HepG2 (cell line): ENCODE results near the gene RALY. TPM values are rescaled to one million over a fixed set of nuclear protein-coding genes. Genes with fewer than 3 reads are reported as not detected.

ENCODE experiments used
- EP300 ChIP-seq, 3 experiments: sonication (generic) in 1 of 3; formaldehyde crosslinking in 1 of 3; IDR thresholded peaks; 2 replicates each; pipeline versions ENCODE4 v1.5.1 to v1.6.1; 2011 to 2020; ENCODE audit warnings: low read depth in 2 of 3, low read length in 2 of 3, borderline replicate concordance in 1 of 3, improper control_type of control experiment in 1 of 3, mild to moderate bottlenecking in 1 of 3, missing genetic modification reagents in 1 of 3, moderate library complexity in 1 of 3
- FOXJ3 ChIP-seq: sonication (generic); formaldehyde crosslinking; IDR thresholded peaks from 2 replicates; pipeline ENCODE4 v1.4.0; 2020; ENCODE audit warnings: missing genetic modification reagents, mild to moderate bottlenecking, borderline replicate concordance
- HMGXB3 ChIP-seq: sonication (generic); formaldehyde crosslinking; IDR thresholded peaks from 2 replicates; pipeline ENCODE4 v1.4.0; 2020; ENCODE audit warnings: missing genetic modification reagents, borderline replicate concordance
- HMGXB4 ChIP-seq, 2 experiments: sonication (generic) in 1 of 2; formaldehyde crosslinking in 1 of 2; IDR thresholded peaks; 2 replicates each; pipeline versions ENCODE4 v1.4.0 to v1.6.1; 2018 to 2020; ENCODE audit warnings: missing genetic modification reagents in 2 of 2, borderline replicate concordance in 1 of 2, low read depth in 1 of 2, mild to moderate bottlenecking in 1 of 2, missing biosample characterization in 1 of 2
- ISX ChIP-seq: sonication (generic); formaldehyde crosslinking; conservative IDR thresholded peaks from 2 replicates; pipeline ENCODE4 v1.5.0; 2020; ENCODE audit warnings: missing genetic modification reagents
- JUN ChIP-seq: sonication (generic); formaldehyde crosslinking; IDR thresholded peaks from 2 replicates; pipeline ENCODE4 v1.4.0; 2020; ENCODE audit warnings: mild to moderate bottlenecking, missing genetic modification reagents
- MATR3 ChIP-seq: sonication (generic); formaldehyde crosslinking; IDR thresholded peaks from 2 replicates; pipeline ENCODE4 v1.4.0; 2020; ENCODE audit warnings: missing genetic modification reagents
- MYPOP ChIP-seq: sonication (generic); formaldehyde crosslinking; IDR thresholded peaks from 2 replicates; pipeline ENCODE4 v1.8.1; 2023; ENCODE audit warnings: mild to moderate bottlenecking, moderate library complexity, missing genetic modification reagents
- NAIF1 ChIP-seq: sonication (generic); formaldehyde crosslinking; IDR thresholded peaks from 2 replicates; pipeline ENCODE4 v1.5.0; 2020; ENCODE audit warnings: mild to moderate bottlenecking, missing genetic modification reagents, borderline replicate concordance
- RAD51 ChIP-seq: fragments of 450-650 bp; IDR thresholded peaks from 2 replicates; pipeline ENCODE4 v1.6.1; 2016; ENCODE audit warnings: borderline replicate concordance
- SAFB2 ChIP-seq: sonication (generic); formaldehyde crosslinking; IDR thresholded peaks from 2 replicates; pipeline ENCODE4 v1.5.1; 2020; ENCODE audit warnings: missing genetic modification reagents, low read depth, mild to moderate bottlenecking, borderline replicate concordance
- TCF7 ChIP-seq: sonication (generic); IDR thresholded peaks from 2 replicates; pipeline ENCODE4 v1.6.1; 2016; ENCODE audit warnings: antibody characterized with exemption, low read depth
- XBP1 ChIP-seq: sonication (generic); formaldehyde crosslinking; IDR thresholded peaks from 2 replicates; pipeline ENCODE4 v1.5.0; 2020; ENCODE audit warnings: missing genetic modification reagents
- ZNF362 ChIP-seq: sonication (generic); formaldehyde crosslinking; IDR thresholded peaks from 2 replicates; pipeline ENCODE4 v1.4.0; 2020; ENCODE audit warnings: missing genetic modification reagents, mild to moderate bottlenecking, borderline replicate concordance
- ZNF382 ChIP-seq: sonication (generic); formaldehyde crosslinking; IDR thresholded peaks from 2 replicates; pipeline ENCODE4 v1.5.0; 2020; ENCODE audit warnings: missing genetic modification reagents, mild to moderate bottlenecking, borderline replicate concordance
- ZNF672 ChIP-seq: sonication (generic); formaldehyde crosslinking; IDR thresholded peaks from 2 replicates; pipeline ENCODE4 v1.8.1; 2022; ENCODE audit warnings: missing genetic modification reagents
- ZNF75D ChIP-seq: sonication (generic); formaldehyde crosslinking; IDR thresholded peaks from 2 replicates; pipeline ENCODE4 v1.8.1; 2023; ENCODE audit warnings: missing genetic modification reagents, mild to moderate bottlenecking, borderline replicate concordance
- ZNF792 ChIP-seq: IDR thresholded peaks from 2 replicates; pipeline ENCODE4 v1.6.1; 2016
- polyA plus RNA-seq, 8 experiments: library from polyadenylated mRNA; depleted of rRNA in 3 of 8; stranded (reverse) in 7 of 8; unstranded in 1 of 8; fragments of >200 nt; fragmentation: Illumina TruSeq in 4 of 8; extraction: Trizol in 4 of 8; gene quantifications; 2 replicates each; pipeline versions ENCODE4 v1.2.1 to v1.2.3, GENCODE V29; 2011 to 2016; ENCODE audit warnings: low read depth in 4 of 8, missing spikeins in 1 of 8, mixed read lengths in 1 of 8; ENCODE audit not compliant: insufficient read depth in 1 of 8
- total RNA-seq, 5 experiments: library from RNA; depleted of rRNA; stranded (reverse); fragments of >200 nt; fragmentation: Illumina TruSeq; extraction: Trizol; gene quantifications; 2 replicates each; pipeline ENCODE4 v1.2.3, GENCODE V29; 2016; ENCODE audit warnings: low read depth in 1 of 5

Gene RALY
- total and polyA plus RNA-seq, 2 of the 13 experiments (the other 11 are each of a cell fraction or from before 2014, with no cell fraction given): 178 to 186 TPM

- TF ChIP-seq HMGXB3 (CRISPR knock-in tag) (no peak; the same call in 1 of the 2 replicates), HMGXB4 (CRISPR knock-in tag; IDR thresholded peaks at IDR 0.05; ENCODE audit: borderline replicate concordance in 1 of 2, low read depth in 1 of 2) (peak in 1 of 2 experiments; percentile 37; a peak in 2 of 4 replicates), NAIF1 (CRISPR knock-in tag) (0 out of 2 replicates have a peak, but pooled peaks have one; percentile 28), MYPOP (CRISPR knock-in tag) (peak; percentile 76), ISX (CRISPR knock-in tag) (no peak; the same call in 1 of the 2 replicates), ZNF382 (no peak), FOXJ3 (CRISPR knock-in tag) (no peak), ZNF672 (no peak; the same call in 1 of the 2 replicates), ZNF792 (CRISPR knock-in tag) (peak; percentile 88), RAD51 (no peak), JUN (no peak), TCF7 (no peak), EP300 (IDR thresholded peaks at IDR 0.05; ENCODE audit: low read depth in 2 of 2, low read length in 2 of 2) (peak; percentile 29 to 53; a peak in 2 of 4 replicates), EP300 (CRISPR knock-in tag; IDR thresholded peaks at IDR 0.05; ENCODE audit: borderline replicate concordance) (peak; percentile 35; the same call in 1 of the 2 replicates), XBP1 (CRISPR knock-in tag) (peak; percentile 82), ZNF75D (CRISPR knock-in tag) (no peak), SAFB2 (peak; percentile 97), MATR3 (CRISPR knock-in tag) (0 out of 2 replicates have a peak, but pooled peaks have one; percentile 34), ZNF362 (CRISPR knock-in tag) (no peak; the same call in 1 of the 2 replicates)
These were observed at the start of gene RALY (continued) for GRCh38 chr20:33993576-33994221.
